HG02981 (cell line): Measurements from ENCODE around the gene EIF2S3B.

Experiments
- ATAC-seq: cut with Tn5 transposase; IDR thresholded peaks from one replicate; pipeline ENCODE4 v1.9.1; 2021; ENCODE audit warnings: mild to moderate bottlenecking, moderate library complexity; ENCODE audit not compliant: unreplicated experiment

EIF2S3B gene

GRCh38 chr12:10554228-10554755 lies 48.6 kb downstream of the EIF2S3B start:
- ATAC-seq = no peak

DNA sequence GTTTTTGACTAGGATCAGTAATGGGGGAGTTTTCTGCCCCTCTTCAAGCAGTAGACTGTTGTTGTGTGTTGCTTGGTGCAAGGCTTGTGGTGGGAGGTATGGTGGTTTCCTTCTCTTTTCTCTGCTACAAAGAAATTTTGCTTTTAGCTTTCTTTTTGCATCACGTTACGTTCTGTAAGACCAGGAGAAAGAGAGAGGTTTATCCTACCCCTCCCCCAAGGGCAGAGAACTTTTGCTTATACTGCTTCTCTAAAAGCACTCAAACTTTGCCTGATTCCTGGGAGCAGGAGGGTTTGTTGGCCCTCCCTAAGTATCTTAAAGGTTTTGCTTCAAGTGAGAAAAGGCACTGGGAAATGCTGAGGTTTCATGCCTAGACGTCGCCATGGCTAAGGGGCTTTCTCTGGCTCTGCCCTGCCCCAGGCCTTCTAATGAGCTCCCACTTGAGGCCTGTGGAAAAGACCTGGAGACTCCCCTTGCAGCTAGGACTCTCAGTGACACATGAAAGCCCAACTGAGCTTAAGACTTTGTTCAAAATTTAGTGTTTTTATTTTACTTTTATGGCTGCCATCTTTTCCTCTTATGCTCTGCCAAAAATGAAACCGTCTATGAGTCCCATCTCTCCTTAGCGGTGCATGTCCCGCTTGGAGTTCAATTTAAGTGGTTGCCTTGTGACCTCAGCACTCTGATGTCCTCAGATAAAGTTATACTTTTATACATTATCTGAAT lies 49.2 kb downstream of the EIF2S3B start:
- ATAC-seq = no peak

DNA sequence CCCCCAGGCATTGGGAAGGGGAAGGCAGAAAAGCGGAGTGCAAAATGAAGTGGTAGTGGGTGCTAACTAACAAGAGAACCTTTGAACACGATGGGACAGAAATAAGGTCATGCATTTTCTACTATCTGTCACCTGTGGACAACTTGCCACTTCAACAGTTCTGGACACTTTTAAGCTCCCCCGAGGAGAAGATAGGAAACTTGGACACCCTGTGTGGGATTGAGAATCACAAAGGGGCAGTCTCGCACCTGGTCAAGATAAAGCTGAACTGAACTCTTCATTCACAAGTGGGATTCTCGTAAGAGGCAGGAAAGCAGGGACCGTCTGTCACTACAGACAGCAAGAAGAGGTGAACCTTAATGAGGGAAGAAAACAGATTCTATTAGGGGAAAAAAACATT lies 51.6 kb downstream of the EIF2S3B start:
- no peak for ATAC-seq

GRCh38 chr12:10557766-10558165 lies 52.1 kb downstream of the EIF2S3B start:
- no peak for ATAC-seq
